Measurements from ENCODE around the gene MTG2.

MTG2 gene

DNA sequence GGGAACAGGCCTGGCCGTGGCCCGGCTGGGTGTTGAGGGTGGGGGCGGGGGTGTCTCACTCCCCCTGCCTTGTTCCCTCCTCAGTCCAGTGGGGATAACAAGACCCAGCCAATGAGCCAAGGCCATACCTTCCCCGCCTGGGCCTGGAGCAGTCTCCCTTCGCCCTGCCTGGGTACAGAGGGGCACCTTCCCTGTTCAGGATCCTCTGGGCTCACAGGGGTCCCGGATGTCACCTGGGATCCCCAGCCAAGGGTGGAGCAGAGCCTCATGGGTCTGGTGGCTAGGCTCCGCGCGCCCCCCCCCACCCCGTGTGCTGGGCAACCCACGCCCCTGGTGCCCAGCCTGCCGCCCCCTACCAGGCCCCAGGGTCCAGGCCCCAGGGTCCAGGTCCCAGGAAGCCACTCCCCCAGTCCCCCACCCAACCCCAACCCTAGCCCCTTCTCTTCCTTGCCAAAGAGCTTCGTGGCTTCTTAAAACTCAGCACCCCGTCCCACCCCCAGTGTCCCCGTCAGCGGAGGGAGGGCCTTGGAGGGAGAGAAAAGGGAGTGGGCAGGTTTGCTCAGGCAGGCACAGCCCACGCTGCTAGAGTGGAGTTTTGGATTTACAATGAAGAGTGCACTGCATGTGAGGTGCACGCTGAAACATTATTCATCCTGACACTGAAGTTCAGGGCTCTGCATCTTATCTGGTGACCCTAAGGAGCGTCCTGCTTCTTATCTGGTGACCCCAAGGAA lies 25.4 kb downstream of the MTG2 start:
- Histone ChIP-seq H3K27ac (no peak overlapping the region), H3K4me3 (no peak overlapping the region)
- TF ChIP-seq, protein P1, sequence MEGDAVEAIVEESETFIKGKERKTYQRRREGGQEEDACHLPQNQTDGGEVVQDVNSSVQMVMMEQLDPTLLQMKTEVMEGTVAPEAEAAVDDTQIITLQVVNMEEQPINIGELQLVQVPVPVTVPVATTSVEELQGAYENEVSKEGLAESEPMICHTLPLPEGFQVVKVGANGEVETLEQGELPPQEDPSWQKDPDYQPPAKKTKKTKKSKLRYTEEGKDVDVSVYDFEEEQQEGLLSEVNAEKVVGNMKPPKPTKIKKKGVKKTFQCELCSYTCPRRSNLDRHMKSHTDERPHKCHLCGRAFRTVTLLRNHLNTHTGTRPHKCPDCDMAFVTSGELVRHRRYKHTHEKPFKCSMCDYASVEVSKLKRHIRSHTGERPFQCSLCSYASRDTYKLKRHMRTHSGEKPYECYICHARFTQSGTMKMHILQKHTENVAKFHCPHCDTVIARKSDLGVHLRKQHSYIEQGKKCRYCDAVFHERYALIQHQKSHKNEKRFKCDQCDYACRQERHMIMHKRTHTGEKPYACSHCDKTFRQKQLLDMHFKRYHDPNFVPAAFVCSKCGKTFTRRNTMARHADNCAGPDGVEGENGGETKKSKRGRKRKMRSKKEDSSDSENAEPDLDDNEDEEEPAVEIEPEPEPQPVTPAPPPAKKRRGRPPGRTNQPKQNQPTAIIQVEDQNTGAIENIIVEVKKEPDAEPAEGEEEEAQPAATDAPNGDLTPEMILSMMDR (IDR thresholded peaks at IDR 0.05) = no peak
- DNase-seq (ENCODE audit: low spot score) = no peak

- Histone ChIP-seq H3K4me3 (no peak overlapping the region), H3K27ac (no peak overlapping the region)
- DNase-seq (ENCODE audit: low spot score) = no peak
- TF ChIP-seq, protein P1 (IDR thresholded peaks at IDR 0.05) = no peak
Measured at GRCh38 chr20:62208795-62209755, 26.2 kb downstream of the MTG2 start.

- TF ChIP-seq, protein P1 (IDR thresholded peaks at IDR 0.05) = no peak
- no peak overlapping the region for H3K4me3 ChIP-seq
- no peak overlapping the region for H3K27ac ChIP-seq
- DNase-seq (ENCODE audit: low spot score) = no peak
Measured at GRCh38 chr20:62209850-62210495, 27.1 kb downstream of the MTG2 start.

DNA sequence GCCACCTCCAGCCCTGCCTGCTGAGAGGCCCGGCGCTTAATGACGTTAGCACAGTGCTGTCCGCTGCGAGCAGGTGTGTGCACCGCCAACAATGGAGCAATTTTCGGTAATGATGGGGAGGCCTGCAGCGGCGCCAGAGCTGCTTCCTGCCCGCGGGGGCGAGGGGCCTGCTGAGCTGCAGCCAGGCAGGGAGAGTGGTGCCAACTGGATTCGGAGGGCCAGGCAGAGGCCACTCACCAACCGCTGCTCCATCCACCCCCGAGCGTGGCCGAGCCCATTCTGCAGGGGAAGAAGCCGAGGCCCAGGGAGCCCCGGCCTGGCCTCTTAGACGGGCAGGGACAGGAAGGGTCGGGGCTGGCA lies 27.6 kb downstream of the MTG2 start:
- DNase-seq (ENCODE audit: low spot score) = no peak
- no peak overlapping the region for H3K27ac ChIP-seq
- TF ChIP-seq, protein P1 (IDR thresholded peaks at IDR 0.05) = no peak
- H3K4me3 ChIP-seq = no peak overlapping the region

- TF ChIP-seq, protein P1 (IDR thresholded peaks at IDR 0.05) = no peak
- no peak overlapping the region for H3K27ac ChIP-seq
- DNase-seq (ENCODE audit: low spot score) = no peak
- H3K4me3 ChIP-seq = no peak overlapping the region
Measured at GRCh38 chr20:62211216-62211615, 28.4 kb downstream of the MTG2 start.

DNA sequence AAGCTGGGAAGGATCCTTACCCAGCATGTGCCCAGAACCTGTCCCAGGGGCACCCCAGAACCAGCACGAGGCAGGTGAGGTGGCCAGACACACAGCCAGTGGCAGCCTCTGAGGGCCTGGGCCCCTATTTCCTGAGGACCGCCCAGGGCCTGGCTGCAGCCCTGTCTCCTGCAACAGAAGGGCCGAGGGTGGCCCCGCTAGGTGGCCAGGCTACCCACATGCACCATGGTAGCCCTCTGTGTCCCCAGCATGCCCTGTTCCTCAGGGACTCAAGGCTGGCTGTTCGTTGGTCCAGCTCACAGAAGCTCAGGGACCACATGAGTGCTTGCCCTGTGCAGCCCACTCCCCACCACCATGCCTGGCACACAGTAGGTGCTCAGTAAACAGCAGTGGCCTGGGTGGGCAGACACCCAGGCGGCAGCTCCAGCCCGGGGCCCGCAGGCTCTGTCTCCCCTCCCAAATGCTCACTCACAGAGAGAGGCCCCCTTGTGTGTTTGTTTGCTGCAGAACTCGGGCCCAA lies 29.0 kb downstream of the MTG2 start:
- DNase-seq (ENCODE audit: low spot score) = no peak
- Histone ChIP-seq H3K4me3 (no peak overlapping the region), H3K27ac (no peak overlapping the region)
- TF ChIP-seq, protein P1 (IDR thresholded peaks at IDR 0.05) = no peak
